HepG2 (cell line): ENCODE results near the gene MRFAP1. TPM values are rescaled to one million over a fixed set of nuclear protein-coding genes. Genes with fewer than 3 reads are reported as not detected.

ENCODE experiments used
- ATAC-seq: fragments of 200-7000 bp; cut with Tn5 transposase; 3 replicates; pipeline ENCODE4 v1.9.1; 2020; ENCODE audit warnings: mild to moderate bottlenecking, moderate library complexity
- BruUV-seq: library from RNA; stranded (reverse); fragments of 400-500 nt; replicated peaks from 2 replicates; lab custom pipeline; 2021; lab: Mats Ljungman, UMichigan
- CTCF ChIA-PET: fragments of 300-600 bp; formaldehyde crosslinking; extraction: SDS; loops from one replicate; lab custom pipeline; 2021; ENCODE audit warnings: low total read pairs, inconsistent platforms, low intra/inter-chr PET ratio; lab: Yijun Ruan, JAX
- POLR2A ChIA-PET: fragments of 350-600 bp; sonication (Branson Sonifier 250); formaldehyde crosslinking; loops from one replicate; lab custom pipeline; 2020; ENCODE audit warnings: antibody characterized with exemption, inconsistent platforms; lab: Yijun Ruan, JAX
- DNase-seq: peaks from one replicate; pipeline ENCODE4 v3.0.0-alpha.2; 2015; ENCODE audit warnings: low spot score
- FAIRE-seq: peaks from 3 replicates; lab custom pipeline; 2011; peaks lifted over from hg19 to GRCh38; lab: Jason Lieb, UNC
- H2AFZ ChIP-seq: one replicate; pipeline ENCODE4 v1.6.1; 2011; ENCODE audit warnings: low read length, inconsistent platforms
- H3K27ac ChIP-seq: fragments of 300-600 bp; 3 replicates; pipeline ENCODE4 v1.8.0; 2011; ENCODE audit warnings: mixed run types, mild to moderate bottlenecking, mixed read lengths, low read length, inconsistent platforms; ENCODE audit not compliant: insufficient read depth; ENCODE audit errors: extremely low read length
- H3K27me3 ChIP-seq, 2 experiments: fragments of 200-600 bp in 1 of 2; 2 replicates in 1 of 2; 3 replicates in 1 of 2; pipeline versions ENCODE4 v1.6.0 to v1.8.0; 2011; ENCODE audit warnings: low read length in 2 of 2, mild to moderate bottlenecking in 2 of 2, moderate library complexity in 2 of 2, inconsistent platforms in 1 of 2; ENCODE audit not compliant: insufficient read depth in 2 of 2, control insufficient read depth in 1 of 2
- H3K36me3 ChIP-seq, 2 experiments: fragments of 200-600 bp in 1 of 2; replicated peaks in 1 of 2; 2 replicates in 1 of 2; 3 replicates in 1 of 2; pipeline versions ENCODE4 v1.5.1 to v1.8.0; 2011; ENCODE audit warnings: low read length in 2 of 2, inconsistent platforms in 1 of 2; ENCODE audit not compliant: insufficient read depth in 2 of 2, control insufficient read depth in 1 of 2
- H3K4me1 ChIP-seq: 2 replicates; pipeline ENCODE4 v1.5.1; 2012; ENCODE audit warnings: low read length, inconsistent platforms; ENCODE audit not compliant: insufficient read depth
- H3K4me2 ChIP-seq: 2 replicates; pipeline ENCODE4 v1.6.0; 2011; ENCODE audit warnings: low read depth, low read length, inconsistent platforms
- H3K4me3 ChIP-seq, 3 experiments: fragments of 200-600 bp in 1 of 3; sonication (generic), shearing (Covaris generic) in 1 of 3; replicated peaks in 1 of 3; 2 replicates each; pipeline ENCODE4 v1.5.1; 2011 to 2016; ENCODE audit warnings: low read length in 3 of 3, inconsistent platforms in 2 of 3, low read depth in 2 of 3, mild to moderate bottlenecking in 2 of 3, control low read depth in 1 of 3, mixed read lengths in 1 of 3; ENCODE audit not compliant: insufficient read depth in 1 of 3
- H3K79me2 ChIP-seq: one replicate; pipeline ENCODE4 v1.6.1; 2011; ENCODE audit warnings: low read length, inconsistent platforms; ENCODE audit not compliant: insufficient read depth
- H3K9ac ChIP-seq: 2 replicates; pipeline ENCODE4 v1.6.0; 2011; ENCODE audit warnings: mild to moderate bottlenecking, low read depth, low read length, inconsistent platforms; ENCODE audit not compliant: insufficient read depth
- H3K9me3 ChIP-seq: 2 replicates; pipeline ENCODE4 v1.5.1; 2012; ENCODE audit warnings: mild to moderate bottlenecking, low read length
- H4K20me1 ChIP-seq: 2 replicates; pipeline ENCODE4 v1.6.0; 2011; ENCODE audit warnings: inconsistent platforms, mild to moderate bottlenecking, low read length, moderate library complexity; ENCODE audit not compliant: insufficient read depth
- HNRNPUL1 ChIP-seq: fragments of 200-400 bp; formaldehyde crosslinking; IDR thresholded peaks from 2 replicates; pipeline ENCODE4 v1.6.1; 2017; ENCODE audit warnings: low read depth, mild to moderate bottlenecking, low read length, moderate library complexity
- SYNCRIP ChIP-seq: fragments of 200-400 bp; formaldehyde crosslinking; IDR thresholded peaks from 2 replicates; pipeline ENCODE4 v1.6.1; 2018; ENCODE audit warnings: mild to moderate bottlenecking, low read depth, low read length; ENCODE audit not compliant: insufficient read depth
- ZMYM3 ChIP-seq: sonication (generic); formaldehyde crosslinking; IDR thresholded peaks from 2 replicates; pipeline ENCODE4 v1.5.1; 2020; ENCODE audit warnings: mild to moderate bottlenecking, missing genetic modification reagents
- ZNF12 ChIP-seq: sonication (generic); formaldehyde crosslinking; IDR thresholded peaks from 2 replicates; pipeline ENCODE4 v1.5.0; 2020; ENCODE audit warnings: missing genetic modification reagents
- ZNF629 ChIP-seq: sonication (generic); formaldehyde crosslinking; conservative IDR thresholded peaks from 2 replicates; pipeline ENCODE4 v1.5.0; 2020; ENCODE audit warnings: missing genetic modification reagents
- WGBS: methylation state at CpG from one replicate; pipeline ENCODE4 v1.1.6; 2017; ENCODE audit warnings: low lambda C conversion rate; 5-methylcytosine and 5-hydroxymethylcytosine counted together
- in situ Hi-C: cut with HindIII; loops from 2 replicates; pipeline ENCODE4 v1.10.0; 2017; ENCODE audit warnings: low pct_unique_long_range_greater_than_20kb; ENCODE audit not compliant: extremely low pct_ligation_motif_present
- intact Hi-C: fragments of 100-400 bp; cut with micrococcal nuclease; formaldehyde crosslinking; loops from one replicate; pipeline ENCODE4 v1.10.0; 2022; ENCODE audit not compliant: unreplicated experiment
- polyA plus RNA-seq, 8 experiments: library from polyadenylated mRNA; depleted of rRNA in 3 of 8; stranded (reverse) in 7 of 8; unstranded in 1 of 8; fragments of >200 nt; fragmentation: Illumina TruSeq in 4 of 8; extraction: Trizol in 4 of 8; gene quantifications; 2 replicates each; pipeline versions ENCODE4 v1.2.1 to v1.2.3, GENCODE V29; 2011 to 2016; ENCODE audit warnings: low read depth in 4 of 8, missing spikeins in 1 of 8, mixed read lengths in 1 of 8; ENCODE audit not compliant: insufficient read depth in 1 of 8
- total RNA-seq, 5 experiments: library from RNA; depleted of rRNA; stranded (reverse); fragments of >200 nt; fragmentation: Illumina TruSeq; extraction: Trizol; gene quantifications; 2 replicates each; pipeline ENCODE4 v1.2.3, GENCODE V29; 2016; ENCODE audit warnings: low read depth in 1 of 5

The MRFAP1 gene
- total and polyA plus RNA-seq, 2 of the 13 experiments (the other 11 are each of a cell fraction or from before 2014, with no cell fraction given) = 112 to 158 TPM

DNA sequence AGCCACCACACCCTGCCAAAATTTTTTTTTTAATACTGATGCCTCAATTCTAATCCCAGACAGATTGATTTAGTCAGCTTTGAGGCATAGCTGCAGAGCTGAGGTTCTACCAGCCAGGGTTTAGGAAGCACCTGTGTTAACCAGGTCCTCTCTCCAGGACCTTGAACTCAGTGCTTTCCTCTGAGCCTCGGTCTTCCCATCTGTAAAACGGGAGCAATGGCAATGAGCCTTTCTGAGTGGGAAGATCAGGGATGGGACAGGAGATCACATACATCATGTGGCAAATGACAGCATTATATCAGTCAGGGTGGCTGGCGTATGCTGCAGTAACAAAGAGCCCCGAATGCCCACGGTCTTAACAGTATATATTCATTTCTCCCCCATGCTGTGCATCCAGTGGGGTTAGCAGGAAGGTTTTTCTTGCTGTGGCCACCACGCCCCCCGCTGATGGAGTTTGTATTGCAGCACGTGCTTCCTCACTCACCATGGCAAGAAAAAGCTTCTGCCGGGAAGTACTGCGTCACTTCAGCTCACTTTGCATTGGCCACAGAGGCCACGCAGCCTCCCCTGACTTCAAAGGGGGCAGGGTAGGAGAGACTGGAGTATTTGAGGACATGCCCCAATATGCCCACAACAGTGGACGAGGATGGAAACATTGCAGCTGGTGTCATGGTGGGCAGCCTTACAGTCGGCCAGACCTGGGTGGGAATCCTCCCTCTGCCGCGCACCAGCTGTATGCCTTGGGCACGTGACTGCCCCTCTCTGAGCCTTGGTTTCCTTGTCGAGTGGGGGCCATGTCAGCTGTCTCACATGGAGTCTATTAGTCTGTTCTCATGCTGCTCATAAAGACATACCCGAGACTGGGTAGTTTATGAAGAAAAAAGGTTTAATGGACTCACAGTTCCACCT is 24.1 kb upstream of the MRFAP1 start:
- H3K27ac ChIP-seq = no peak overlapping the region
- POLR2A ChIA-PET = no interaction called here
- WGBS = 94% methylated on average over 15 of the region's 18 CpGs
- intact Hi-C loops = no loop called here
- CTCF ChIA-PET = no interaction called here
- H3K36me3 ChIP-seq = peaks cover 3 to 5% of the 10 kb centered on the region in 2 experiments; a peak in 3 of 5 replicates
- no peak overlapping the region for H2AFZ ChIP-seq
- no peak overlapping the region for H3K4me3 ChIP-seq
- TF ChIP-seq HNRNPUL1 (no peak), ZMYM3 (CRISPR knock-in tag) (0 out of 2 replicates have a peak, but pooled peaks have one; percentile 18), ZNF12 (CRISPR knock-in tag) (peak; percentile 89), ZNF629 (CRISPR knock-in tag) (peak; percentile 89)
- TF ChIP-seq, all 625 proteins: peak for 3
- BruUV-seq = no TSS peak
- H3K9me3 ChIP-seq = no peaks in the 10 kb centered on the region
- H3K9ac ChIP-seq = no peak overlapping the region
- FAIRE-seq (no peak), DNase-seq (no peak), ATAC-seq (no peak)
- no peak overlapping the region for H3K4me2 ChIP-seq
- no peaks in the 10 kb centered on the region; a peak in 1 of 5 replicates for H3K27me3 ChIP-seq
- no peaks in the 10 kb centered on the region for H3K79me2 ChIP-seq
- no peaks in the 10 kb centered on the region for H3K4me1 ChIP-seq
- H4K20me1 ChIP-seq = no peaks in the 10 kb centered on the region
- in situ Hi-C loops = no loop called here

DNA sequence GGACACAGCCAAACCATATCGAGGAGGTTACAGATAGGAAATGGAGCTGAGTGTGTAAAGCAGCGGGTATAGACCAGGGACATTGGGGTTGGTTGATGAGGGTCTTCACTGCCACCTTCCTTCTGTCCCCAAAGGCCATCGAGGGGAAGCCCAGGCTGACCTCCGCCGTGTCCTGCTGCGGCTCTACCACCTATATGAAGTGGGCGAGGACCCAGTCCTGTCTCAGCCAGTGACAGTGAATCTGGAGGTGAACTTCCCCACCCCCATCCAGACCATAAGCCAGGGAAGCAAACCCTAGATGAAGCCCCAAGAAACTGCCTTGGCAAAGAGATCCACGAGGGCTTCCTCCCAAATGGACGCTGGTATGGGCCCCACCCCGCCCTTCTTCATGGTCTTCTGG is 23.2 kb upstream of the MRFAP1 start:
- no peaks in the 10 kb centered on the region; a peak in 1 of 5 replicates for H3K27me3 ChIP-seq
- no peak overlapping the region for H3K27ac ChIP-seq
- DNase-seq (no peak), FAIRE-seq (no peak), ATAC-seq (no peak)
- no peak overlapping the region for H3K4me3 ChIP-seq
- 88% methylated on average over 3 of the region's 10 CpGs for WGBS
- H2AFZ ChIP-seq = no peak overlapping the region
- TF ChIP-seq SYNCRIP = no peak
- ChIA-PET POLR2A (no interaction called here), CTCF (no interaction called here)
- H3K79me2 ChIP-seq = no peaks in the 10 kb centered on the region
- in situ Hi-C loops = no loop called here
- no peak overlapping the region for H3K9ac ChIP-seq
- intact Hi-C loops = no loop called here
- peaks cover 3 to 5% of the 10 kb centered on the region in 2 experiments; a peak in 3 of 5 replicates for H3K36me3 ChIP-seq
- H3K4me1 ChIP-seq = no peaks in the 10 kb centered on the region
- BruUV-seq = no TSS peak
- no peaks in the 10 kb centered on the region for H4K20me1 ChIP-seq
- no peak overlapping the region for H3K4me2 ChIP-seq
- no peaks in the 10 kb centered on the region for H3K9me3 ChIP-seq
